ENCODE measurements around the gene STK35.
A peak's percentile ranks its signal among the peaks of the same experiment; 100 is the strongest.

Gene STK35

GRCh38 chr20:2108498-2108897, 6.9 kb downstream of the STK35 start:
- no peak for DNase-seq

- no peak for DNase-seq
Measured at GRCh38 chr20:2108987-2109386, 7.4 kb downstream of the STK35 start.

GRCh38 chr20:2109425-2110210, 8.0 kb downstream of the STK35 start:
- no peak for DNase-seq

- no peak for DNase-seq
Measured at GRCh38 chr20:2112910-2113309, 11.3 kb downstream of the STK35 start.

GRCh38 chr20:2114127-2114959, 12.7 kb downstream of the STK35 start:
- DNase-seq, result no peak

- DNase-seq, result no peak
Measured at GRCh38 chr20:2114990-2115681, 13.5 kb downstream of the STK35 start.

- no peak for DNase-seq
Measured at GRCh38 chr20:2116170-2116940, 14.7 kb downstream of the STK35 start.

- peak; percentile 29 for DNase-seq
Measured at GRCh38 chr20:2118783-2119182, 17.2 kb downstream of the STK35 start.

GRCh38 chr20:2122936-2123335, 21.3 kb downstream of the STK35 start:
- DNase-seq, result no peak

GRCh38 chr20:2123720-2124119, 22.1 kb downstream of the STK35 start:
- DNase-seq, result no peak

GRCh38 chr20:2124564-2125213, 23.1 kb downstream of the STK35 start:
- DNase-seq, result no peak

GRCh38 chr20:2125474-2126112, 24.0 kb downstream of the STK35 start:
- DNase-seq, result no peak

GRCh38 chr20:2127238-2127637, 25.6 kb downstream of the STK35 start:
- no peak for DNase-seq

- no peak for DNase-seq
Measured at GRCh38 chr20:2128542-2128941, 26.9 kb downstream of the STK35 start.

- no peak for DNase-seq
Measured at GRCh38 chr20:2130062-2130591, 28.5 kb downstream of the STK35 start.

- no peak for DNase-seq
Measured at GRCh38 chr20:2130683-2131082, 29.1 kb downstream of the STK35 start.

GRCh38 chr20:2131366-2131765, 29.7 kb downstream of the STK35 start:
- no peak for DNase-seq

- no peak for DNase-seq
Measured at GRCh38 chr20:2132461-2132901, 30.9 kb downstream of the STK35 start.

- peak; percentile 24 for DNase-seq
Measured at GRCh38 chr20:2133318-2134183, 31.9 kb downstream of the STK35 start.

GRCh38 chr20:2135013-2135412, 33.4 kb downstream of the STK35 start:
- no peak for DNase-seq

Measured in inflammatory macrophage treated with lipopolysaccharide for 4 hours (primary cell).